ENCODE results near the gene KNL1. TPM values are rescaled to one million over a fixed set of nuclear protein-coding genes. Genes with fewer than 3 reads are reported as not detected.

KNL1 gene
- total and polyA plus RNA-seq, 10 of the 15 experiments (the other 5 are each of a cell fraction or from before 2014, with no cell fraction given), result 10.9 to 55.5 (median 28.4) TPM

GRCh38 chr15:40637221-40637745, 43.2 kb downstream of the KNL1 start (continued):
- TF ChIP-seq STAT3 (IDR thresholded peaks at IDR 0.05; ENCODE audit: low read depth, low read length) (no peak), ASH2L (IDR thresholded peaks at IDR 0.05; ENCODE audit: borderline replicate concordance, low read depth) (no peak), FOXM1 (IDR thresholded peaks at IDR 0.05; ENCODE audit: low read depth, low read length) (no peak)

- no peaks in the 10 kb centered on the region for H3K9me3 ChIP-seq (replicated peaks; ENCODE audit: control insufficient read depth, insufficient read depth, low read length)
- in situ Hi-C loops (cut with MboI), result no loop called here
- ATAC-seq, result no peak
- ChIA-PET RAD21 (ENCODE audit: unreplicated experiment) (no interaction called here), CTCF (interaction anchor here (0.6 to 1.2 kb wide), 3 partner anchors 8 to 993 kb away, joined by 3 to 4 read pairs (median 3); no protein-coding TSS in a partner anchor), POLR2A (interaction anchor here (0.6 kb wide), 1 partner anchor 34 kb away, joined by 3 read pairs; no protein-coding TSS in a partner anchor), SMC1A (ENCODE audit: uncharacterized antibody, unreplicated experiment) (interaction anchor here (0.6 kb wide), 1 partner anchor 11 kb away, joined by 3 read pairs; no protein-coding TSS in a partner anchor)
- H3K27ac ChIP-seq (ENCODE audit: control insufficient read depth, insufficient read depth), result no peak overlapping the region
- intact Hi-C loops (cut with micrococcal nuclease; ENCODE audit: unreplicated experiment), result no loop called here
- DNase-seq (ENCODE audit: low read depth, low spot score), result no peak
- H3K4me3 ChIP-seq, result no peak overlapping the region
- 99% methylated on average over 5 of the region's 5 CpGs for WGBS (ENCODE audit: insufficient coverage, insufficient replicate concordance, low lambda C conversion rate, missing lambda C conversion rate)
- TF ChIP-seq RELB (IDR thresholded peaks at IDR 0.05; ENCODE audit: low read depth) (no peak), ZBTB11 (CRISPR knock-in tag; IDR thresholded peaks at IDR 0.05) (no peak), HCFC1 (IDR thresholded peaks at IDR 0.05; ENCODE audit: low read length) (no peak)
- BruUV-seq (replicated peaks), result no TSS peak
- H3K4me1 ChIP-seq (ENCODE audit: control insufficient read depth, insufficient read depth, low read length), result no peaks in the 10 kb centered on the region
- peaks cover 8 to 9% of the 10 kb centered on the region in 2 experiments for H3K36me3 ChIP-seq (ENCODE audit: control insufficient read depth in 2 of 2, insufficient read depth in 2 of 2, low read length in 1 of 2)
- FAIRE-seq, result no peak
- H4K20me1 ChIP-seq (ENCODE audit: control insufficient read depth, insufficient read depth), result no peaks in the 10 kb centered on the region
- H3K79me2 ChIP-seq (ENCODE audit: control insufficient read depth, insufficient read depth, low read length), result no peaks in the 10 kb centered on the region
- H3K9ac ChIP-seq (ENCODE audit: control insufficient read depth, insufficient read depth, low read length), result no peak overlapping the region
- H3K4me2 ChIP-seq (ENCODE audit: control insufficient read depth, insufficient read depth), result no peak overlapping the region
- no peaks in the 10 kb centered on the region for H3K27me3 ChIP-seq (replicated peaks in 1 of 2; ENCODE audit: control insufficient read depth in 2 of 2, insufficient read depth in 2 of 2, low read length in 1 of 2)
- no peak overlapping the region for H2AFZ ChIP-seq (ENCODE audit: control insufficient read depth, low read depth, low read length)
Observed at GRCh38 chr15:40639677-40640076, 45.6 kb downstream of the KNL1 start.

All from GM12878 (cell line).